ENCODE measurements around the gene PDZD8.

Gene PDZD8

GRCh38 chr10:117242463-117242832 lies 132.8 kb downstream of the PDZD8 start:
- peaks cover 4% of the 10 kb centered on the region for H3K9me3 ChIP-seq (ENCODE audit: control insufficient read depth, insufficient read depth, low read length)
- H3K4me3 ChIP-seq (ENCODE audit: low read length) = no peak overlapping the region
- H3K27me3 ChIP-seq (ENCODE audit: control insufficient read depth, low read length) = peaks cover 4% of the 10 kb centered on the region; the same call in 1 of the 2 replicates
- no peak for TF ChIP-seq CTCF (IDR thresholded peaks at IDR 0.05; ENCODE audit: low read depth, low read length, poor library complexity, severe bottlenecking)
- TF ChIP-seq EZH2phosphoT487 (IDR thresholded peaks at IDR 0.05; ENCODE audit: borderline replicate concordance, low read length) = no peak
- H4K20me1 ChIP-seq (ENCODE audit: control insufficient read depth, insufficient read depth, low read depth, low read length) = no peaks in the 10 kb centered on the region
- peaks cover 5% of the 10 kb centered on the region; the same call in 1 of the 2 replicates for H3F3A ChIP-seq (ENCODE audit: control insufficient read depth, insufficient read depth)
- H3K9me2 ChIP-seq (replicated peaks; ENCODE audit: control insufficient read depth, low read length) = no peaks in the 10 kb centered on the region
- no peaks in the 10 kb centered on the region for H3K36me3 ChIP-seq (ENCODE audit: control insufficient read depth, low read length)
- H3K79me2 ChIP-seq (ENCODE audit: control insufficient read depth, low read length) = no peaks in the 10 kb centered on the region
- peaks cover 4% of the 10 kb centered on the region for H3K4me1 ChIP-seq (ENCODE audit: control insufficient read depth, low read length)
- no peak overlapping the region for H3K27ac ChIP-seq (ENCODE audit: low read depth, low read length)
- H3K4me2 ChIP-seq (ENCODE audit: low read length) = no peak overlapping the region

- Histone ChIP-seq H3K4me3 (ENCODE audit: low read length) (no peak overlapping the region), H3K4me2 (ENCODE audit: low read length) (no peak overlapping the region), H3K27me3 (ENCODE audit: control insufficient read depth, low read length) (peaks cover 5% of the 10 kb centered on the region), H4K20me1 (ENCODE audit: control insufficient read depth, insufficient read depth, low read depth, low read length) (no peaks in the 10 kb centered on the region), H3K9me3 (ENCODE audit: control insufficient read depth, insufficient read depth, low read length) (peaks cover 4% of the 10 kb centered on the region), H3K27ac (ENCODE audit: low read depth, low read length) (no peak overlapping the region), H3K36me3 (ENCODE audit: control insufficient read depth, low read length) (no peaks in the 10 kb centered on the region), H3K79me2 (ENCODE audit: control insufficient read depth, low read length) (no peaks in the 10 kb centered on the region), H3F3A (ENCODE audit: control insufficient read depth, insufficient read depth) (peaks cover 6% of the 10 kb centered on the region; the same call in 1 of the 2 replicates), H3K9me2 (replicated peaks; ENCODE audit: control insufficient read depth, low read length) (no peaks in the 10 kb centered on the region), H3K4me1 (ENCODE audit: control insufficient read depth, low read length) (peaks cover 10% of the 10 kb centered on the region)
- TF ChIP-seq CTCF (IDR thresholded peaks at IDR 0.05; ENCODE audit: low read depth, low read length, poor library complexity, severe bottlenecking) = no peak
- TF ChIP-seq EZH2phosphoT487 (IDR thresholded peaks at IDR 0.05; ENCODE audit: borderline replicate concordance, low read length) = no peak
Observed at GRCh38 chr10:117241541-117242462, 133.4 kb downstream of the PDZD8 start.

GRCh38 chr10:117240621-117241529 lies 134.4 kb downstream of the PDZD8 start, which contains the start of gene SLC18A2:
Gene SLC18A2, plus strand, starts transcription at chr10:117241114. Its CDS starts 580 bp downstream, at chr10:117241694.
- H3K4me2 ChIP-seq (ENCODE audit: low read length) = no peak within 1 kb of the TSS
- no peaks in the 10 kb centered on the region for H3K9me2 ChIP-seq (replicated peaks; ENCODE audit: control insufficient read depth, low read length)
- no peaks in the 10 kb centered on the region for H3K36me3 ChIP-seq (ENCODE audit: control insufficient read depth, low read length)
- H3K9me3 ChIP-seq (ENCODE audit: control insufficient read depth, insufficient read depth, low read length) = peaks cover 4% of the 10 kb centered on the region
- peaks cover 6% of the 10 kb centered on the region; the same call in 1 of the 2 replicates for H3F3A ChIP-seq (ENCODE audit: control insufficient read depth, insufficient read depth)
- no peaks in the 10 kb centered on the region for H4K20me1 ChIP-seq (ENCODE audit: control insufficient read depth, insufficient read depth, low read depth, low read length)
- peaks cover 11% of the 10 kb centered on the region for H3K4me1 ChIP-seq (ENCODE audit: control insufficient read depth, low read length)
- no peak within 1 kb of the TSS for H3K4me3 ChIP-seq (ENCODE audit: low read length)
- H3K27ac ChIP-seq (ENCODE audit: low read depth, low read length) = no peak within 1 kb of the TSS
- TF ChIP-seq CTCF (IDR thresholded peaks at IDR 0.05; ENCODE audit: low read depth, low read length, poor library complexity, severe bottlenecking) = no peak
- TF ChIP-seq EZH2phosphoT487 (IDR thresholded peaks at IDR 0.05; ENCODE audit: borderline replicate concordance, low read length) = no peak
- H3K79me2 ChIP-seq (ENCODE audit: control insufficient read depth, low read length) = no peaks in the 10 kb centered on the region
- peaks cover 13% of the 10 kb centered on the region for H3K27me3 ChIP-seq (ENCODE audit: control insufficient read depth, low read length)

All from DOHH2 (cell line).